Measurements from ENCODE around the gene CSF2RB.

GRCh38 chr22:36958366-36958765, 44.9 kb downstream of the CSF2RB start:
- TF ChIP-seq TAF1 (IDR thresholded peaks at IDR 0.05; ENCODE audit: low read depth), result no peak
- TF ChIP-seq EP300 (IDR thresholded peaks at IDR 0.05; ENCODE audit: borderline replicate concordance), result no peak
- no peak for TF ChIP-seq REST (IDR thresholded peaks at IDR 0.05; ENCODE audit: low read depth)
- TF ChIP-seq RAD21 (IDR thresholded peaks at IDR 0.05; ENCODE audit: low read depth), result no peak
- no peak for TF ChIP-seq NFIC (IDR thresholded peaks at IDR 0.05)
- no peak for TF ChIP-seq FOXM1 (IDR thresholded peaks at IDR 0.05; ENCODE audit: borderline replicate concordance, low read depth)
- no peak for TF ChIP-seq TCF12 (IDR thresholded peaks at IDR 0.05; ENCODE audit: low read depth)
